ENCODE data around the gene MYO15A.

DNA sequence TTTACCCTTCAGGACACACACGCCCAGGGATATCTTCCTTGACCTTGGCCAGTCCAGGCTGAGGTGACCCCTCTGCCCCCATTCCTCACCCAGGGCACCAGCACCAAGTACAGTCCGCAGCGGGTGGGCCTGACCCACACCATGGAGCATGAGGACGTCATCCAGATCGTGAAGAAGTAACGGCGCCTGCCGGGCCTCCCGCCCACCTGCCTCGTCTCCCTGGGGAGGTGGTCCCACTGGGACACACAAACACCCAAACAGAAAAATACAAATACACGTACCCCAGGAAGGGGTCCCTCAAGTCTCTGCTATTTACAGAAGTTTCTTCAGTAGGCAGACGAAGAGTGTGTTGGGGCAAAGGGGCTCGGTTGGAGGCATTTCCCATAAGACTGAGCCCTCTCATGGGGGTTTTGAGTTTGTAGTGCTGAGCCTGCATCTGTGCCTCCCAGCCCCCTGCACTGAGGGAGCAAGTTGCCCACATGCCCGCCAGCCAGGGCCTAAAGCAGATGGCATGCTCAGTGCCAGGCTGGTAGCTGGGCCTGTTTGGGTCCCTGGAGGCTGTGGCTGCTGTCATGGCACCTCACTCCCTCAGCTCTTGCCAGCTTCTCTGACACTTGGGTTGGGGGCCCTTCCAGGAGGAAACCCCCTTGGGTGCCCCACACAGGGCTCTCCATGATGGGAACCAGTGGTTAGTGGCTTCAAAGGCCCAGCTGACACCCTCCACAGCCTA is 1.3 kb upstream of the MYO15A start:
- TF ChIP-seq, protein P1, sequence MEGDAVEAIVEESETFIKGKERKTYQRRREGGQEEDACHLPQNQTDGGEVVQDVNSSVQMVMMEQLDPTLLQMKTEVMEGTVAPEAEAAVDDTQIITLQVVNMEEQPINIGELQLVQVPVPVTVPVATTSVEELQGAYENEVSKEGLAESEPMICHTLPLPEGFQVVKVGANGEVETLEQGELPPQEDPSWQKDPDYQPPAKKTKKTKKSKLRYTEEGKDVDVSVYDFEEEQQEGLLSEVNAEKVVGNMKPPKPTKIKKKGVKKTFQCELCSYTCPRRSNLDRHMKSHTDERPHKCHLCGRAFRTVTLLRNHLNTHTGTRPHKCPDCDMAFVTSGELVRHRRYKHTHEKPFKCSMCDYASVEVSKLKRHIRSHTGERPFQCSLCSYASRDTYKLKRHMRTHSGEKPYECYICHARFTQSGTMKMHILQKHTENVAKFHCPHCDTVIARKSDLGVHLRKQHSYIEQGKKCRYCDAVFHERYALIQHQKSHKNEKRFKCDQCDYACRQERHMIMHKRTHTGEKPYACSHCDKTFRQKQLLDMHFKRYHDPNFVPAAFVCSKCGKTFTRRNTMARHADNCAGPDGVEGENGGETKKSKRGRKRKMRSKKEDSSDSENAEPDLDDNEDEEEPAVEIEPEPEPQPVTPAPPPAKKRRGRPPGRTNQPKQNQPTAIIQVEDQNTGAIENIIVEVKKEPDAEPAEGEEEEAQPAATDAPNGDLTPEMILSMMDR (IDR thresholded peaks at IDR 0.05; ENCODE audit: low read length) = no peak
- no peak for TF ChIP-seq EZH2 (optimal IDR thresholded peaks at IDR 0.05; ENCODE audit: low read depth, low read length)
